ENCODE data around the gene GALNT9. TPM values are rescaled to one million over a fixed set of nuclear protein-coding genes. Genes with fewer than 3 reads are reported as not detected.

The GALNT9 gene
- total and polyA plus RNA-seq, 9 donors = 0.12 to 21.9 (median 1.3) TPM; not detected in 1

DNA sequence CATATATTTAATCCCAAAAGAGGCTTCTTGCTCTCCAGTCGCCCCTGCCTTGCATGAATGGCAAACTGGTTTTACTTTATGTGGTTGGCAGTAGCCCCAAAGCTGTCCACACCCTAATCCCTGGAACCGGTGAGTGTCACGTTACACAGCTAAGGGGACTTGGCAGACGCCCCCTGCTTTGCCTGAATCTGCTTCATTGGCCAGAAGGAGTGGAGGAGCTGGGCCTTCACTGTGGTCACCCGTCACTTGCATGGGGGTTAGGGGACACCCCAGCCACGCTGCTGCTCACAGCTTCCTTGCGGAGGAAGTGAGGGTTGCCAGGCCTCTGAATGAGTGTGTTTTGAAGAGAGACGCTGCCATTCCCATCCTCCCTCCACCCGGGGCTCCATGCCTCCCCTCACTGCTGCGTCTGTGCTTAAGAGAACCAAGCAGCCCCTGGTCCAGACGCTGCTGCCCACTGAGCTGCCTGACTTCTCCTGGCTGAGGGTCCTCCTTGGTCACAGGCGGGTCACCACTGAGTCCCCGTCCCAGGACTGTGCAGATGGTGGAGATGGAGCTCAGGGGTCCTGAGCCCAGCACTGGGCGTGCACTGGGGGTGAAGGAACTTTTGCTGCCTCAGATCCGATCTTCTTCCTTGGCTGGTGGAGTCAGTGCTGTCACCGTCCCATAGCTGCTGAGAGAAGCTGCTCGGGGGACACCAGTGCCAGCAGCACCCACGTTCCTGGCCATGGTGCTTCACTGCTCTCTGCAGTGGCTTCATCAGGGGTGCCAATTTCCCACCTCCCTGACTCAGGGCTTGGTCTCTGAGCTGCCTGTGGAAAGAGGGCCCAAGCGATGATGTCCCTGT is 39.8 kb downstream of the GALNT9 start:
- H3K9me3 ChIP-seq = no peaks in the 10 kb centered on the region
- H3K27ac ChIP-seq = no peak overlapping the region
- no peaks in the 10 kb centered on the region for H3K36me3 ChIP-seq
- peaks cover 2% of the 10 kb centered on the region for H3K4me1 ChIP-seq (ENCODE audit: insufficient read depth)
- H3K4me3 ChIP-seq = no peak overlapping the region
- no peak for DNase-seq
- no peak for TF ChIP-seq POLR2A (IDR thresholded peaks at IDR 0.05)
- TF ChIP-seq, protein P1, sequence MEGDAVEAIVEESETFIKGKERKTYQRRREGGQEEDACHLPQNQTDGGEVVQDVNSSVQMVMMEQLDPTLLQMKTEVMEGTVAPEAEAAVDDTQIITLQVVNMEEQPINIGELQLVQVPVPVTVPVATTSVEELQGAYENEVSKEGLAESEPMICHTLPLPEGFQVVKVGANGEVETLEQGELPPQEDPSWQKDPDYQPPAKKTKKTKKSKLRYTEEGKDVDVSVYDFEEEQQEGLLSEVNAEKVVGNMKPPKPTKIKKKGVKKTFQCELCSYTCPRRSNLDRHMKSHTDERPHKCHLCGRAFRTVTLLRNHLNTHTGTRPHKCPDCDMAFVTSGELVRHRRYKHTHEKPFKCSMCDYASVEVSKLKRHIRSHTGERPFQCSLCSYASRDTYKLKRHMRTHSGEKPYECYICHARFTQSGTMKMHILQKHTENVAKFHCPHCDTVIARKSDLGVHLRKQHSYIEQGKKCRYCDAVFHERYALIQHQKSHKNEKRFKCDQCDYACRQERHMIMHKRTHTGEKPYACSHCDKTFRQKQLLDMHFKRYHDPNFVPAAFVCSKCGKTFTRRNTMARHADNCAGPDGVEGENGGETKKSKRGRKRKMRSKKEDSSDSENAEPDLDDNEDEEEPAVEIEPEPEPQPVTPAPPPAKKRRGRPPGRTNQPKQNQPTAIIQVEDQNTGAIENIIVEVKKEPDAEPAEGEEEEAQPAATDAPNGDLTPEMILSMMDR (IDR thresholded peaks at IDR 0.05) = no peak
- TF ChIP-seq EP300 (IDR thresholded peaks at IDR 0.05) = no peak
- intact Hi-C loops (cut with DNase I) = no loop called here
- H3K27me3 ChIP-seq = no peaks in the 10 kb centered on the region
- 60 to 71% (median 67%) methylated on average over 19 of the region's 19 CpGs for WGBS, 3 donors

- H3K27ac ChIP-seq = no peak overlapping the region
- no peaks in the 10 kb centered on the region for H3K27me3 ChIP-seq
- DNase-seq = no peak
- no peak overlapping the region for H3K4me3 ChIP-seq
- H3K4me1 ChIP-seq (ENCODE audit: insufficient read depth) = peaks cover 2% of the 10 kb centered on the region
- no peaks in the 10 kb centered on the region for H3K36me3 ChIP-seq
- WGBS, 3 donors = 89 to 92% (median 90%) methylated on average over 37 of the region's 37 CpGs
- no peaks in the 10 kb centered on the region for H3K9me3 ChIP-seq
- TF ChIP-seq EP300 (IDR thresholded peaks at IDR 0.05) (no peak), POLR2A (IDR thresholded peaks at IDR 0.05) (no peak)
- TF ChIP-seq, protein P1 (IDR thresholded peaks at IDR 0.05) = no peak
- intact Hi-C loops (cut with DNase I) = no loop called here
These were observed 40.7 kb downstream of the GALNT9 start for GRCh38 chr12:132288516-132289215.

DNA sequence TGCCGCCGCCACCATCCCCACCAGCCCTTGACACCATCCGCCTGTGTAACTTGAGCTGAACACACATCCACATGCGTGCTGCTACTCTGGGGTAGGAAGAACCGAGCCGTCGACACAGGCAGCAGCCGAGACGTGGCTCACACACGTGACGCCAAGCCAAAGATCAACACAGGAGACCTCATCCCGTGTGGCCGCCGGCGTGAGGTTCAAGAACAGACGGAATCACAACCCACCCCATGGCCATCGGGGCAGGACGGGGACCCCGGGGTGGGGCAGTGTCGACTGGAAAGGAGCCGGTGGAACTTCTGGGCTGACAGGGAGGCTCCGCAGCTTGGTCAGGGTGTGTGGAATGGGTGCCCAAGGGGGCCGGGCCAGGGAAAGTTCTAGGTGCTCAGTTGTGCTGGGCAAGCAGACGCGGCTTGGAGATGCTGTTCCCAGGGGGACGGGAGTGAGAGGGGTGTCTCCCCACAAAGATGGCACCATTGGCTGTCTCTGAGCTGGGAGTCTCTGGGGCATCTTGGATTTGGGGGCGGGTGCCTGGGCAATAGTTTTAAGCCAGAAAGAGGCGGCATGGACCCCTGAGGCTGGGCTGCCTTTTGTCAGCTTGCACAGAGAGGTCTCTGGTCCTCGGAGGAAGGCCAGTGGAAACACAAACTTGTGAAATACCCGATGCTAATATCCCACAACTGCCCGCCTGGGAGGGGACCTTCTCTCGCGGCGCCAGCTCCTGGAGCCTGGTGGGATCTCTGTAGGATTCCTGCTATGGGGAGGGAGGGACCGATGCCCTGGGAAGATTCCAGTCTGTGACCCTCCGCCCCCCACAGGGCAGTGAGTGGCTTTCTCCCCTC is 41.8 kb downstream of the GALNT9 start:
- H3K4me3 ChIP-seq = no peak overlapping the region
- intact Hi-C loops (cut with DNase I) = no loop called here
- H3K4me1 ChIP-seq (ENCODE audit: insufficient read depth) = peaks cover 2% of the 10 kb centered on the region
- no peaks in the 10 kb centered on the region for H3K36me3 ChIP-seq
- H3K9me3 ChIP-seq = no peaks in the 10 kb centered on the region
- DNase-seq = peak in 1 of 5 donors; percentile 7
- 86 to 87% (median 86%) methylated on average over 36 of the region's 36 CpGs for WGBS, 3 donors
- no peak for TF ChIP-seq EP300 (IDR thresholded peaks at IDR 0.05)
- TF ChIP-seq, protein P1 (IDR thresholded peaks at IDR 0.05) = no peak
- TF ChIP-seq POLR2A (IDR thresholded peaks at IDR 0.05) = no peak
- H3K27ac ChIP-seq = no peak overlapping the region
- H3K27me3 ChIP-seq = no peaks in the 10 kb centered on the region

DNA sequence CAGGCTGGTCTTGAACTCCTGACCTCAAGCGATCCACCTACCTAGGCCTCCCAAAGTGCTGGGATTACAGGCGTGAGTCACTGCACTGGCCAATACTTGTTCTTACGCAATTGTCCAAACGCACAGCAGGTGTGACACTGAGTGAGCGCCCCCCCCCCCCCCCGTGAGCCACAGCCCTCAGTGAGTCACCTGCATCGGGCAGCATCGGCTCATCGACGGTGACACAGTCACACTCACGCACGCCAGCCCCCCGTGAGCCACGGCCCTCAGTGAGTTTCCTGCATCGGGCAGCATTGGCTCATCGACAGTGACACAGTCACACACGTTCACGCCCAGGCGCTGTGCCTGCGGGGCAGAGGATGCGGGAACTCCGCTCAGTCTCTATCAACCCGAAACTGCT is 42.5 kb downstream of the GALNT9 start:
- no peaks in the 10 kb centered on the region for H3K27me3 ChIP-seq
- intact Hi-C loops (cut with DNase I) = no loop called here
- no peak overlapping the region for H3K4me3 ChIP-seq
- H3K27ac ChIP-seq = no peak overlapping the region
- no peaks in the 10 kb centered on the region for H3K36me3 ChIP-seq
- 81 to 83% (median 83%) methylated on average over 22 to 23 of the region's 23 CpGs for WGBS, 3 donors
- no peaks in the 10 kb centered on the region for H3K9me3 ChIP-seq
- TF ChIP-seq, protein P1 (IDR thresholded peaks at IDR 0.05) = no peak
- TF ChIP-seq EP300 (IDR thresholded peaks at IDR 0.05) = no peak
- TF ChIP-seq POLR2A (IDR thresholded peaks at IDR 0.05) = no peak
- peaks cover 2% of the 10 kb centered on the region for H3K4me1 ChIP-seq (ENCODE audit: insufficient read depth)
- peak in 1 of 5 donors; percentile 18 for DNase-seq

Data from ovary (tissue), 9 donors.